GM21381 (cell line): ENCODE results near the gene H19.

Source experiments
- ATAC-seq: cut with Tn5 transposase; IDR thresholded peaks from one replicate; pipeline ENCODE4 v1.9.1; 2021; ENCODE audit warnings: mild to moderate bottlenecking, moderate library complexity; ENCODE audit not compliant: unreplicated experiment

The H19 gene

GRCh38 chr11:1997755-1998154 lies at the start of gene H19:
H19 (minus strand) TSS chr11:1997842.
- ATAC-seq = no peak

- no peak for ATAC-seq
Observed at GRCh38 chr11:2041963-2042362, 44.3 kb upstream of the H19 start.

- no peak for ATAC-seq
Observed at GRCh38 chr11:2041153-2041552, 43.5 kb upstream of the H19 start.

GRCh38 chr11:2039198-2039759 lies 41.6 kb upstream of the H19 start:
- ATAC-seq = no peak

- no peak for ATAC-seq
Observed at GRCh38 chr11:2036863-2037486, 39.3 kb upstream of the H19 start.

- ATAC-seq = no peak
Observed at GRCh38 chr11:2035382-2035781, 37.7 kb upstream of the H19 start.

- ATAC-seq = no peak
Observed at GRCh38 chr11:2031058-2031457, 33.4 kb upstream of the H19 start.

GRCh38 chr11:2027708-2028107 lies 30.1 kb upstream of the H19 start:
- no peak for ATAC-seq

GRCh38 chr11:2015025-2015424 lies 17.4 kb upstream of the H19 start:
- ATAC-seq = no peak

- no peak for ATAC-seq
Observed at GRCh38 chr11:2012440-2012839, 14.8 kb upstream of the H19 start.

GRCh38 chr11:2004466-2004865 lies 6.8 kb upstream of the H19 start:
- no peak for ATAC-seq

- no peak for ATAC-seq
Observed at GRCh38 chr11:2002807-2003206, 5.2 kb upstream of the H19 start.

GRCh38 chr11:2002042-2002776 lies 4.6 kb upstream of the H19 start:
- no peak for ATAC-seq

GRCh38 chr11:1998861-1999260 lies 1.2 kb upstream of the H19 start:
- no peak for ATAC-seq

GRCh38 chr11:1998290-1998689 lies 648 bp upstream of the H19 start:
- ATAC-seq = no peak

- no peak for ATAC-seq
Observed at GRCh38 chr11:1994121-1994520, 3.5 kb downstream of the H19 start.

- no peak for ATAC-seq
Observed at GRCh38 chr11:1992111-1992510, 5.5 kb downstream of the H19 start.

- no peak for ATAC-seq
Observed at GRCh38 chr11:1990872-1991578, 6.6 kb downstream of the H19 start.

GRCh38 chr11:1989953-1990352 lies 7.7 kb downstream of the H19 start:
- ATAC-seq = no peak

- ATAC-seq = no peak
Observed at GRCh38 chr11:1988667-1989317, 8.8 kb downstream of the H19 start.

- ATAC-seq = no peak
Observed at GRCh38 chr11:1988174-1988573, 9.5 kb downstream of the H19 start.
